ENCODE measurements around the gene JAM3. TPM values are rescaled to one million over a fixed set of nuclear protein-coding genes. Genes with fewer than 3 reads are reported as not detected.

JAM3 gene
- total and polyA plus RNA-seq, 2 of the 8 experiments (the other 6 are each of a cell fraction or from before 2014, with no cell fraction given): 19.6 to 42.8 TPM

GRCh38 chr11:134152696-134153095, 83.8 kb downstream of the JAM3 start:
- ChIA-PET CTCF (ENCODE audit: partially characterized antibody) (interaction anchor here (1.2 to 1.9 kb wide), 3 partner anchors 12 to 102 kb away, joined by 3 to 8 read pairs (median 4); no protein-coding TSS in a partner anchor), POLR2A (ENCODE audit: partially characterized antibody) (interaction anchor here (1.4 kb wide), 1 partner anchor 10 kb away, joined by 3 read pairs; no protein-coding TSS in a partner anchor)
- TF ChIP-seq SIN3A (conservative IDR thresholded peaks at IDR 0.05 in 1 of 2, IDR thresholded peaks at IDR 0.05 in 1 of 2; ENCODE audit: low read depth in 1 of 2, low read length in 2 of 2) (no peak), HDAC2 (IDR thresholded peaks at IDR 0.05; ENCODE audit: borderline replicate concordance in 1 of 2, low read depth in 2 of 2, low read length in 2 of 2) (no peak), RXRA (IDR thresholded peaks at IDR 0.05; ENCODE audit: insufficient read depth, low read depth, low read length) (no peak), CEBPB (IDR thresholded peaks at IDR 0.05; ENCODE audit: low read depth, low read length) (no peak), TAF7 (optimal IDR thresholded peaks at IDR 0.05; ENCODE audit: borderline replicate concordance, low read depth, low read length) (no peak), RNF2 (IDR thresholded peaks at IDR 0.05; ENCODE audit: borderline replicate concordance, low read depth, low read length, missing control alignments, poor library complexity, severe bottlenecking) (no peak), SIX5 (IDR thresholded peaks at IDR 0.05; ENCODE audit: low read depth, low read length) (no peak), RBBP5 (IDR thresholded peaks at IDR 0.05; ENCODE audit: borderline replicate concordance, low read depth, low read length) (no peak), BACH1 (IDR thresholded peaks at IDR 0.05; ENCODE audit: low read length) (no peak), TCF12 (IDR thresholded peaks at IDR 0.05; ENCODE audit: low read depth, low read length) (no peak), KDM1A (IDR thresholded peaks at IDR 0.05; ENCODE audit: borderline replicate concordance, low read length) (no peak), POLR2A (IDR thresholded peaks at IDR 0.05; ENCODE audit: control extremely low read depth in 1 of 2, low read depth in 2 of 2, low read length in 2 of 2) (no peak), TBP (IDR thresholded peaks at IDR 0.05; ENCODE audit: low read depth, low read length) (no peak), GTF2F1 (IDR thresholded peaks at IDR 0.05; ENCODE audit: borderline replicate concordance, low read depth, low read length) (no peak)

More at GRCh38 chr11:134152696-134153095, 83.8 kb downstream of the JAM3 start:
- DNase-seq (ENCODE audit: low read depth in 1 of 2, low spot score in 2 of 2): no peak
- Histone ChIP-seq H3K4ac (replicated peaks; ENCODE audit: insufficient read length, low read depth, low read length) (no peak overlapping the region), H4K91ac (replicated peaks; ENCODE audit: insufficient read length, low read length) (no peak overlapping the region), H3K4me2 (ENCODE audit: insufficient read depth in 1 of 2, low read depth in 2 of 2, low read length in 2 of 2) (no peak overlapping the region), H3K4me1 (replicated peaks in 1 of 4; ENCODE audit: control insufficient read depth in 3 of 4, insufficient read depth in 4 of 4, low read length in 3 of 4) (no peaks in the 10 kb centered on the region), H3K36me3 (ENCODE audit: control insufficient read depth in 2 of 4, insufficient read depth in 4 of 4, low read length in 3 of 4) (peaks cover 17 to 83% (median 57%) of the 10 kb centered on the region in 4 experiments), H3K14ac (ENCODE audit: insufficient read length) (no peak overlapping the region), H4K20me1 (replicated peaks in 1 of 2; ENCODE audit: control insufficient read depth in 1 of 2, insufficient read depth in 2 of 2, low read length in 2 of 2) (peaks cover 4 to 6% of the 10 kb centered on the region in 2 experiments), H3K79me2 (ENCODE audit: control insufficient read depth in 1 of 2, insufficient read depth in 2 of 2, low read length in 2 of 2) (no peaks in the 10 kb centered on the region), H2BK20ac (ENCODE audit: low read length) (no peak overlapping the region), H3K27ac (ENCODE audit: low read depth, low read length) (no peak overlapping the region), H3K9me3 (ENCODE audit: insufficient read depth in 2 of 2, low read depth in 1 of 2, low read length in 1 of 2) (no peaks in the 10 kb centered on the region), H2BK5ac (ENCODE audit: low read depth, low read length) (no peak overlapping the region), H3K23me2 (ENCODE audit: low read depth, low read length) (no peaks in the 10 kb centered on the region), H2AFZ (ENCODE audit: low read length) (no peak overlapping the region), H3K56ac (replicated peaks; ENCODE audit: insufficient read length, low read depth, low read length) (no peak overlapping the region), H3K18ac (ENCODE audit: extremely low read depth, low read length) (no peak overlapping the region), H4K5ac (ENCODE audit: insufficient read length, low read depth, low read length) (no peak overlapping the region), H4K8ac (ENCODE audit: extremely low read depth, insufficient read depth, low read length) (no peak overlapping the region), H2BK120ac (replicated peaks; ENCODE audit: low read depth, low read length) (no peak overlapping the region), H3K9ac (replicated peaks in 1 of 4; ENCODE audit: extremely low read depth in 1 of 4, low read depth in 3 of 4, low read length in 3 of 4) (no peak overlapping the region), H2BK15ac (ENCODE audit: low read length) (no peak overlapping the region), H3K23ac (ENCODE audit: insufficient read length) (no peak overlapping the region), H2BK12ac (ENCODE audit: low read depth, low read length) (no peak overlapping the region), H3K79me1 (ENCODE audit: low read depth, low read length) (peaks cover 3% of the 10 kb centered on the region; the same call in 1 of the 2 replicates), H3K4me3 (ENCODE audit: extremely low read depth in 1 of 4, insufficient read depth in 2 of 4, low read depth in 3 of 4, low read length in 4 of 4) (no peak overlapping the region), H3K27me3 (replicated peaks in 1 of 4; ENCODE audit: control insufficient read depth in 3 of 4, extremely low read depth in 1 of 4, insufficient read depth in 3 of 4, low read length in 3 of 4) (no peaks in the 10 kb centered on the region), H2AK5ac (ENCODE audit: low read depth, low read length) (no peak overlapping the region)
- WGBS, 2 experiments (ENCODE audit: extremely low coverage in 1 of 2, insufficient coverage in 1 of 2, insufficient read length in 1 of 2, insufficient replicate concordance in 2 of 2, low coverage in 1 of 2, low lambda C conversion rate in 2 of 2, missing lambda C conversion rate in 1 of 2): 93% methylated on average over 9 of the region's 9 CpGs; no CpG with 5 or more reads in 1 of the 2 experiments
- FAIRE-seq: no peak

Measured in H1 (cell line).